Upper lobe of right lung (tissue), 1 donor: Measurements from ENCODE around the gene EXO1. TPM values are rescaled to one million over a fixed set of nuclear protein-coding genes. Genes with fewer than 3 reads are reported as not detected.
A peak's percentile ranks its signal among the peaks of the same experiment; 100 is the strongest.

Experiments used
- ATAC-seq: fragments of 200-7000 bp; cut with Tn5 transposase; one replicate; pipeline ENCODE4 v1.9.1; 2020; ENCODE audit warnings: mild to moderate bottlenecking, moderate library complexity
- DNase-seq: peaks from one replicate; pipeline ENCODE4 v3.0.0-alpha.2; 2020
- H3K27ac ChIP-seq: fragments of 200-600 bp; one replicate; pipeline ENCODE4 v1.8.0; 2022
- H3K27me3 ChIP-seq: fragments of 200-600 bp; one replicate; pipeline ENCODE4 v1.8.0; 2022; ENCODE audit warnings: mild to moderate bottlenecking
- H3K36me3 ChIP-seq: fragments of 200-600 bp; one replicate; pipeline ENCODE4 v1.8.0; 2022
- H3K4me1 ChIP-seq: fragments of 200-600 bp; one replicate; pipeline ENCODE4 v1.8.0; 2022
- H3K4me3 ChIP-seq: fragments of 200-600 bp; one replicate; pipeline ENCODE4 v1.8.0; 2022; ENCODE audit warnings: mild to moderate bottlenecking
- H3K9me3 ChIP-seq: fragments of 200-600 bp; one replicate; pipeline ENCODE4 v1.8.0; 2022
- CTCF ChIP-seq: fragments of 200-600 bp; IDR thresholded peaks from one replicate; pipeline ENCODE4 v1.8.0; 2022; ENCODE audit warnings: antibody characterized with exemption
- intact Hi-C: fragments of 100-400 bp; cut with DNase I; formaldehyde crosslinking; loops from one replicate; pipeline ENCODE4 v1.11.0; 2022
- total RNA-seq: library from RNA; stranded (reverse); fragmentation: NEBNext Ultra II Directional; extraction: Animal tissue kit (Norgen Biotek cat#: 25700); gene quantifications from one replicate; pipeline ENCODE4 v1.2.1, GENCODE V29; 2021
- donor health status: DM: no; HTN: yes; CAD: no; lungs with severe emphysema.

The EXO1 gene
- total RNA-seq, 1 donor from 2014 or later, result 0.32 TPM

- Histone ChIP-seq H3K27me3 (no peaks in the 10 kb centered on the region), H3K4me3 (no peak overlapping the region), H3K27ac (no peak overlapping the region), H3K4me1 (no peaks in the 10 kb centered on the region), H3K9me3 (no peaks in the 10 kb centered on the region), H3K36me3 (no peaks in the 10 kb centered on the region)
- ATAC-seq (no peak), DNase-seq (no peak)
- TF ChIP-seq CTCF, result no peak
- intact Hi-C loops, result no loop called here
Observed at GRCh38 chr1:241837416-241837815, 10.6 kb upstream of the EXO1 start.

- no peak for ATAC-seq
Observed at GRCh38 chr1:241837901-241838300, 10.1 kb upstream of the EXO1 start.

GRCh38 chr1:241838897-241839296 lies 9.1 kb upstream of the EXO1 start:
- ATAC-seq, result no peak
- DNase-seq, result no peak
- no peaks in the 10 kb centered on the region for H3K36me3 ChIP-seq
- intact Hi-C loops, result no loop called here
- no peaks in the 10 kb centered on the region for H3K9me3 ChIP-seq
- TF ChIP-seq CTCF, result no peak
- H3K27me3 ChIP-seq, result no peaks in the 10 kb centered on the region
- no peak overlapping the region for H3K27ac ChIP-seq
- H3K4me3 ChIP-seq, result no peak overlapping the region
- no peaks in the 10 kb centered on the region for H3K4me1 ChIP-seq

More at GRCh38 chr1:241837901-241838300, 10.1 kb upstream of the EXO1 start:
- DNase-seq, result no peak
- Histone ChIP-seq H3K36me3 (no peaks in the 10 kb centered on the region), H3K27me3 (no peaks in the 10 kb centered on the region), H3K4me3 (no peak overlapping the region), H3K9me3 (no peaks in the 10 kb centered on the region), H3K27ac (no peak overlapping the region), H3K4me1 (no peaks in the 10 kb centered on the region)
- no peak for TF ChIP-seq CTCF
- intact Hi-C loops, result no loop called here

- Histone ChIP-seq H3K27me3 (no peaks in the 10 kb centered on the region), H3K9me3 (no peaks in the 10 kb centered on the region), H3K27ac (no peak overlapping the region), H3K4me3 (no peak overlapping the region), H3K36me3 (no peaks in the 10 kb centered on the region), H3K4me1 (no peaks in the 10 kb centered on the region)
- DNase-seq (no peak), ATAC-seq (peak; percentile 62)
- no peak for TF ChIP-seq CTCF
- intact Hi-C loops, result no loop called here
Observed at GRCh38 chr1:241839369-241839979, 8.5 kb upstream of the EXO1 start.

GRCh38 chr1:241840164-241840563 lies 7.8 kb upstream of the EXO1 start:
- Histone ChIP-seq H3K4me1 (no peaks in the 10 kb centered on the region), H3K27me3 (no peaks in the 10 kb centered on the region), H3K27ac (no peak overlapping the region), H3K4me3 (no peak overlapping the region), H3K36me3 (no peaks in the 10 kb centered on the region), H3K9me3 (no peaks in the 10 kb centered on the region)
- TF ChIP-seq CTCF, result no peak
- DNase-seq (no peak), ATAC-seq (no peak)
- intact Hi-C loops, result no loop called here

- Histone ChIP-seq H3K9me3 (no peaks in the 10 kb centered on the region), H3K4me1 (no peaks in the 10 kb centered on the region), H3K36me3 (no peaks in the 10 kb centered on the region), H3K27ac (no peak overlapping the region), H3K4me3 (no peak overlapping the region), H3K27me3 (no peaks in the 10 kb centered on the region)
- intact Hi-C loops, result no loop called here
- DNase-seq (no peak), ATAC-seq (no peak)
- no peak for TF ChIP-seq CTCF
Observed at GRCh38 chr1:241841691-241842090, 6.3 kb upstream of the EXO1 start.
